NCI-H524 treated with DMSO at 0.1 percent for 48 hours (cell line): ENCODE results near the gene UNCX.

Experiments used
- DNase-seq: peaks from one replicate; lab custom pipeline; 2025; lab: John Stamatoyannopoulos, UW

Gene UNCX

GRCh38 chr7:1232103-1232466, 587 bp upstream of the UNCX start:
- DNase-seq, result no peak

GRCh38 chr7:1233333-1234048, 819 bp downstream of the UNCX start:
- DNase-seq, result no peak

- DNase-seq, result no peak
These were observed 1.6 kb downstream of the UNCX start for GRCh38 chr7:1234049-1234880.

GRCh38 chr7:1234881-1235500, 2.3 kb downstream of the UNCX start:
- no peak for DNase-seq

GRCh38 chr7:1235501-1236131, 2.9 kb downstream of the UNCX start:
- no peak for DNase-seq

GRCh38 chr7:1236132-1236661, 3.5 kb downstream of the UNCX start:
- DNase-seq, result no peak

GRCh38 chr7:1236831-1237701, 4.4 kb downstream of the UNCX start:
- no peak for DNase-seq

- no peak for DNase-seq
These were observed 5.1 kb downstream of the UNCX start for GRCh38 chr7:1237704-1238255.

GRCh38 chr7:1238450-1238882, 5.8 kb downstream of the UNCX start:
- DNase-seq, result no peak

GRCh38 chr7:1238931-1239802, 6.5 kb downstream of the UNCX start:
- no peak for DNase-seq

- no peak for DNase-seq
These were observed 7.3 kb downstream of the UNCX start for GRCh38 chr7:1239803-1240516.

GRCh38 chr7:1240517-1241257, 8.0 kb downstream of the UNCX start:
- DNase-seq, result no peak

- no peak for DNase-seq
These were observed 8.6 kb downstream of the UNCX start for GRCh38 chr7:1241258-1241602.

GRCh38 chr7:1241603-1242255, 9.1 kb downstream of the UNCX start:
- no peak for DNase-seq

GRCh38 chr7:1242256-1242605, 9.6 kb downstream of the UNCX start:
- no peak for DNase-seq

- no peak for DNase-seq
These were observed 10.1 kb downstream of the UNCX start for GRCh38 chr7:1242606-1243289.

GRCh38 chr7:1243290-1243963, 10.8 kb downstream of the UNCX start:
- no peak for DNase-seq
